Neuronal stem cell (in vitro differentiated cells): ENCODE results near the gene CUL9.
A peak's percentile ranks its signal among the peaks of the same experiment; 100 is the strongest.

Source experiments
- DNase-seq: peaks from one replicate; pipeline ENCODE4 v3.0.0-alpha.2; 2013; ENCODE audit warnings: low spot score
- H2AFZ ChIP-seq: one replicate; pipeline ENCODE4 v1.6.1; 2013; ENCODE audit warnings: mild to moderate bottlenecking, low read length, inconsistent platforms
- H2AK5ac ChIP-seq: 2 replicates; pipeline ENCODE4 v1.6.1; 2013; ENCODE audit warnings: low read depth, mild to moderate bottlenecking, inconsistent platforms, low read length, moderate library complexity, mixed read lengths
- H2BK120ac ChIP-seq: 2 replicates; pipeline ENCODE4 v1.6.1; 2013; ENCODE audit warnings: low read depth, mild to moderate bottlenecking, inconsistent platforms, low read length, moderate library complexity, mixed read lengths
- H2BK12ac ChIP-seq: one replicate; pipeline ENCODE4 v1.6.1; 2013; ENCODE audit warnings: low read length, inconsistent platforms
- H2BK15ac ChIP-seq: 2 replicates; pipeline ENCODE4 v1.6.1; 2013; ENCODE audit warnings: mild to moderate bottlenecking, low read length, inconsistent platforms, mixed read lengths
- H2BK5ac ChIP-seq: one replicate; pipeline ENCODE4 v1.6.1; 2013; ENCODE audit warnings: inconsistent platforms, mild to moderate bottlenecking, low read length, moderate library complexity
- H3K14ac ChIP-seq: one replicate; pipeline ENCODE4 v1.6.1; 2013; ENCODE audit warnings: low read length, inconsistent platforms
- H3K18ac ChIP-seq: 2 replicates; pipeline ENCODE4 v1.6.1; 2013; ENCODE audit warnings: low read length, inconsistent platforms
- H3K23ac ChIP-seq: 2 replicates; pipeline ENCODE4 v1.6.1; 2013; ENCODE audit warnings: low read depth, mild to moderate bottlenecking, mixed read lengths, low read length, inconsistent platforms; ENCODE audit not compliant: poor library complexity
- H3K27ac ChIP-seq: replicated peaks from 3 replicates; pipeline ENCODE4 v1.5.1; 2013; ENCODE audit warnings: low read length, inconsistent platforms
- H3K27me3 ChIP-seq, 3 experiments: 2 replicates each; pipeline ENCODE4 v1.6.1; 2013; ENCODE audit warnings: low read length in 3 of 3, mild to moderate bottlenecking in 2 of 3, inconsistent platforms in 1 of 3, low read depth in 1 of 3, mixed read lengths in 1 of 3, moderate library complexity in 1 of 3; ENCODE audit not compliant: control insufficient read depth in 3 of 3, insufficient read depth in 3 of 3
- H3K36me3 ChIP-seq, 2 donors: replicated peaks in 1 of 2; 2 replicates each; pipeline ENCODE4 v1.6.1; 2013; ENCODE audit warnings: low read length in 2 of 2; ENCODE audit not compliant: control insufficient read depth in 2 of 2, insufficient read depth in 2 of 2
- H3K4ac ChIP-seq: 2 replicates; pipeline ENCODE4 v1.6.1; 2013; ENCODE audit warnings: inconsistent platforms, mild to moderate bottlenecking, low read length, moderate library complexity
- H3K4me1 ChIP-seq, 2 donors: 1 replicate in 1 of 2; 2 replicates in 1 of 2; pipeline ENCODE4 v1.6.1; 2013; ENCODE audit warnings: low read length in 2 of 2, low read depth in 1 of 2; ENCODE audit not compliant: control insufficient read depth in 2 of 2, insufficient read depth in 1 of 2
- H3K4me2 ChIP-seq: one replicate; pipeline ENCODE4 v1.6.1; 2013; ENCODE audit warnings: mild to moderate bottlenecking, low read length, inconsistent platforms; ENCODE audit not compliant: insufficient read depth, poor library complexity, severe bottlenecking
- H3K4me3 ChIP-seq, 2 donors: 2 replicates each; pipeline ENCODE4 v1.5.1; 2013; ENCODE audit warnings: low read length in 2 of 2, mild to moderate bottlenecking in 2 of 2, inconsistent platforms in 1 of 2, moderate library complexity in 1 of 2
- H3K79me1 ChIP-seq: one replicate; pipeline ENCODE4 v1.6.1; 2013; ENCODE audit warnings: low read depth, mild to moderate bottlenecking, inconsistent platforms, low read length, moderate library complexity
- H3K9ac ChIP-seq: one replicate; pipeline ENCODE4 v1.6.1; 2013; ENCODE audit warnings: mild to moderate bottlenecking, low read depth, low read length, inconsistent platforms; ENCODE audit not compliant: poor library complexity
- H3K9me3 ChIP-seq, 2 donors: replicated peaks in 1 of 2; 2 replicates each; pipeline versions ENCODE3 to v1.6.1; 2013; ENCODE audit warnings: low read length in 2 of 2, mild to moderate bottlenecking in 2 of 2, inconsistent platforms in 1 of 2, low read depth in 1 of 2, mixed read lengths in 1 of 2, moderate library complexity in 1 of 2; ENCODE audit not compliant: control insufficient read depth in 2 of 2, insufficient read depth in 1 of 2
- H4K8ac ChIP-seq: one replicate; pipeline ENCODE4 v1.6.1; 2013; ENCODE audit warnings: low read depth, mild to moderate bottlenecking, inconsistent platforms, low read length, moderate library complexity
- H4K91ac ChIP-seq: one replicate; pipeline ENCODE4 v1.6.1; 2013; ENCODE audit warnings: low read length, low read depth, mild to moderate bottlenecking, inconsistent platforms; ENCODE audit not compliant: poor library complexity
- WGBS, 2 donors: extraction: QIAGEN DNeasy Blood & Tissue Kit; methylation state at CpG; one replicate each; pipeline ENCODE4 v1.1.7; 2013; ENCODE audit warnings: missing lambda C conversion rate in 2 of 2, mixed read lengths in 1 of 2; ENCODE audit not compliant: insufficient read length in 2 of 2, insufficient replicate concordance in 1 of 2; ENCODE audit errors: extremely low coverage in 2 of 2; 5-methylcytosine and 5-hydroxymethylcytosine counted together

The CUL9 gene

GRCh38 chr6:43207286-43207685 is 25.3 kb downstream of the CUL9 start:
- Histone ChIP-seq H3K9me3 (no peaks in the 10 kb centered on the region), H4K91ac (no peak overlapping the region), H3K23ac (no peak overlapping the region), H2BK12ac (no peak overlapping the region), H3K9ac (no peak overlapping the region), H2BK5ac (no peak overlapping the region), H2AK5ac (no peak overlapping the region), H2AFZ (no peak overlapping the region), H3K4me3 (no peak overlapping the region), H3K27me3 (no peaks in the 10 kb centered on the region), H3K27ac (no peak overlapping the region), H3K4me1 (no peaks in the 10 kb centered on the region), H3K79me1 (no peaks in the 10 kb centered on the region), H4K8ac (no peak overlapping the region), H3K14ac (no peak overlapping the region), H2BK15ac (no peak overlapping the region), H2BK120ac (no peak overlapping the region), H3K36me3 (peaks cover 0 to 16% of the 10 kb centered on the region in 2 donors), H3K4me2 (no peak overlapping the region), H3K4ac (no peak overlapping the region), H3K18ac (no peak overlapping the region)
- no CpG with 5 or more reads among the region's 2 CpGs for WGBS, 2 donors
- no peak for DNase-seq

- Histone ChIP-seq H3K4me2 (no peak overlapping the region), H4K91ac (no peak overlapping the region), H4K8ac (no peak overlapping the region), H2BK120ac (no peak overlapping the region), H3K14ac (no peak overlapping the region), H3K18ac (no peak overlapping the region), H3K27me3 (no peaks in the 10 kb centered on the region), H2BK12ac (no peak overlapping the region), H3K9ac (no peak overlapping the region), H3K4me3 (no peak overlapping the region), H2AFZ (no peak overlapping the region), H3K9me3 (no peaks in the 10 kb centered on the region), H3K36me3 (peaks cover 1 to 29% of the 10 kb centered on the region in 2 donors), H3K23ac (no peak overlapping the region), H2BK5ac (no peak overlapping the region), H2AK5ac (no peak overlapping the region), H3K79me1 (no peaks in the 10 kb centered on the region), H2BK15ac (no peak overlapping the region), H3K4me1 (no peaks in the 10 kb centered on the region), H3K4ac (no peak overlapping the region), H3K27ac (no peak overlapping the region)
- no CpG with 5 or more reads among the region's 1 CpG for WGBS, 2 donors
- no peak for DNase-seq
Measured at GRCh38 chr6:43211955-43212354, 30.0 kb downstream of the CUL9 start.

- H3K9me3 ChIP-seq, result no peaks in the 10 kb centered on the region
- H3K4me3 ChIP-seq, result no peak overlapping the region
- H3K4ac ChIP-seq, result no peak overlapping the region
- WGBS, 2 donors, result no CpG with 5 or more reads among the region's 11 CpGs
- H2BK12ac ChIP-seq, result no peak overlapping the region
- no peak overlapping the region for H3K4me2 ChIP-seq
- H3K14ac ChIP-seq, result peak overlapping the region; percentile 78
- no peak overlapping the region for H2BK120ac ChIP-seq
- DNase-seq, result no peak
- no peak overlapping the region for H2AFZ ChIP-seq
- no peak overlapping the region for H3K9ac ChIP-seq
- no peak overlapping the region for H4K8ac ChIP-seq
- peak overlapping the region; percentile 65 for H3K23ac ChIP-seq
- no peaks in the 10 kb centered on the region for H3K27me3 ChIP-seq
- H3K18ac ChIP-seq, result no peak overlapping the region
- H4K91ac ChIP-seq, result no peak overlapping the region
- no peak overlapping the region for H2BK15ac ChIP-seq
- peaks cover 2% of the 10 kb centered on the region for H3K79me1 ChIP-seq
- H3K36me3 ChIP-seq, result peaks cover 1 to 36% of the 10 kb centered on the region in 2 donors
- no peaks in the 10 kb centered on the region for H3K4me1 ChIP-seq
- no peak overlapping the region for H2AK5ac ChIP-seq
- no peak overlapping the region for H3K27ac ChIP-seq
- H2BK5ac ChIP-seq, result no peak overlapping the region
Measured at GRCh38 chr6:43213431-43213830, 31.4 kb downstream of the CUL9 start.

GRCh38 chr6:43215066-43215465 is 33.1 kb downstream of the CUL9 start:
- H3K4ac ChIP-seq, result no peak overlapping the region
- no peak overlapping the region for H2AFZ ChIP-seq
- peaks cover 1 to 42% of the 10 kb centered on the region in 2 donors for H3K36me3 ChIP-seq
- H3K4me1 ChIP-seq, result no peaks in the 10 kb centered on the region
- H3K9ac ChIP-seq, result no peak overlapping the region
- no peak overlapping the region for H3K23ac ChIP-seq
- peaks cover 2% of the 10 kb centered on the region for H3K79me1 ChIP-seq
- H2BK120ac ChIP-seq, result no peak overlapping the region
- H4K91ac ChIP-seq, result no peak overlapping the region
- WGBS, 2 donors, result no CpG with 5 or more reads among the region's 8 CpGs
- no peak overlapping the region for H3K18ac ChIP-seq
- DNase-seq, result no peak
- H2BK15ac ChIP-seq, result no peak overlapping the region
- H4K8ac ChIP-seq, result no peak overlapping the region
- no peak overlapping the region for H3K4me2 ChIP-seq
- no peak overlapping the region for H2BK5ac ChIP-seq
- H3K27me3 ChIP-seq, result no peaks in the 10 kb centered on the region
- no peak overlapping the region for H2BK12ac ChIP-seq
- peak overlapping the region in 1 of 2 donors; percentile 60 for H3K4me3 ChIP-seq
- no peak overlapping the region for H3K27ac ChIP-seq
- no peak overlapping the region for H3K14ac ChIP-seq
- no peak overlapping the region for H2AK5ac ChIP-seq
- H3K9me3 ChIP-seq, result no peaks in the 10 kb centered on the region
